Suppressor macrophage treated with lipopolysaccharide for 4 hours (primary cell): ENCODE results near the gene SIDT1.

Experiments
- DNase-seq: peaks from one replicate; pipeline ENCODE4 v3.0.0-alpha.2; 2020

The SIDT1 gene

DNA sequence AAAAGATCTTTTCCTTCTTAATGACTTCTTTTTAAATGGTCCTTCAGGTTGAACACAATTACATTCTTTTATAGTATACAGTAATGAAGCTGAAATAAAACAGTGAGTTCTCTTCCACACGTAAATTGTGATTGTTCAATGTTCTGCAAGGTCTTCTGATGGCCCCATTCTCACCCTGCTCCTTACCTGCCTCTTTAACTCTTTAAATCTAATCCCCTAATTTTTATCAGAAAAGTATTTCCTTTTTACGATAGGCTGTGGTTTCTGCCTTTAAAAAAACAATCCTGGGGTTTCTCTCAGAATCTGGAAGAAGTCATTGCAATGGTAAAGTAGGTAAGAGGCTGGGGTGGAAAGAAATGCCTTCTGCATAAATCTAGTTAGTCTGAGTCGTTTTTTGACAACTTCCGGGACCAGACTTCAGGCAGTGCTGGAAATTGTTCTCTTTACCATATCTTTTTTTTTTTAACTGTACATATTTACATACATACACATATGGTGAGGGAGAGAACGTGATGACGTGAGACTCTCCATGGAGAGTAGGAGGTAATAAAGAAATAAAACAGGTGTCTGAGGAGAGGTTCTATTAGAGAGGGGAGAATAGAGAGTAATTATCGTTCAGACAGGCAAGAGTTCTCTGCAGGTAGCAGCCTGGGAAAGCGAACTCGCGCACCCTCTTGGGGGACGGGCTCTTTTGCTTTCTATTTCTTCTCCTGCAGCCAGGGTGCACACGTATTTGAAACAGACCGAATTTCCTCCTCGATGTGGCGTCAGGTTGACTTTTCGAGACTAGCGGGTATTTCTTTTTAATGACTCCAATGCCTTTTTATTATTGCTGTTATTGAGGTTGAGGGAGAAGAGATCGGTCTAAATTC is at the start of gene SIDT1:
SIDT1 (plus strand) TSS at position 730 of the 872 bp plus-strand sequence. CDS start 467 bp downstream, outside the sequence.
- peak; percentile 27 for DNase-seq

DNA sequence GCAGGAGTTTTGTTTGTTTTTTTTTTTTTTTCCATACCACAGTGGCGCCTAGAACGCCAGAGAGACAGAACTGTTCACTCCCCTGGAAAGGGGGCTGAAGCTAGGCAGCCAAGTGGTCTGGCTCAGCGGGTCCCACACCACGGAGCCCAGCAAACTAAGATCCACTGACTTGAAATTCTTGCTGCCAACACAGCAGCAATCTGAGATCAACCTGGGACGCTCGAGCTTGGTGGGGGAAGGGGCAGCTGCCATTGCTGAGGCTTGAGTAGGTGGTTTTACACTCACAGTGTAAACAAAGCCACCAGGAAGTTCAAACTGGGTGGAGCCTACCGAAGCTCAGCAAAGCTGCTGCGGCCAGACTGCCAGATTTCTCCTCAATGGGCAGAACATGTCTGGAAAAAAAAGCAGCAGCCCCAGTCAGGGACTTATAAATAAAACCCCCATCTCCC is 47.2 kb upstream of the SIDT1 start:
- DNase-seq: no peak

DNA sequence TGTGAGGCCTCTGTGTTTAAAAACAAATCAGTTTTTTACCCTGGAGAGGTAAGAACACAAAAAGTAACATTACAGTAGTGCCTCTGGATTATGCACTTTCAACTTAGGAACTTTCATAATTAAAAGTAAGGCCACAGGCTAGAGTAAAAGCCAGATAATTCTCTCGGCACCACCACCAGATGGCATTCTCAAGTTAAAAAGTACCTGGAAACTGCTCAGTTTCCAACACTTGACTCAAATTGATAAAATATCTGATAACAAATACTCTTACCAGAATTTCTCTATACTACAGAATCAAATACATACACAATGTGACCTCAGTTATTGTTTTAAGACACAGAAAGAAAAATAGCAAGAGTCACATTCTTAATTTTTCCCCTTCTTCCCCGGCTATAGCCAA is 37.3 kb upstream of the SIDT1 start:
- DNase-seq: peak; percentile 38

DNA sequence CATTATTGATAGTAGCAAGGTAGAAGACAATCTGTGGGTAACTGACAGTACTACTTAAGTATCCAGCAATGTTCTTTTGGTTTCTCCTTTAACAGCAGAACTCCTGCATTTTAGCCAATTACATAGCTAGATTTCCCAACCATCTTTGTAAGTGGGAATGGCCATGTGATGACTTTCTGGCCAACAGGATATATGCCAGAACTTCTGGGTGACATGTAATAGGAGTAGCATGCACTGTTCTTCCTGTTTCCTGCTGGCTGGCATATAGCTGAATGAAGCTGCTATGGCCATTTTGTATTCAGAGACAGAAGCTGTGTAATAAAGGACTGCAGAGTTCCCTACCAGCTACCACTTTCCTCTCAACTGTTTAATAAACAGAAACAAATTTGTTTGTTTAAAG is 35.4 kb upstream of the SIDT1 start:
- DNase-seq: no peak

DNA sequence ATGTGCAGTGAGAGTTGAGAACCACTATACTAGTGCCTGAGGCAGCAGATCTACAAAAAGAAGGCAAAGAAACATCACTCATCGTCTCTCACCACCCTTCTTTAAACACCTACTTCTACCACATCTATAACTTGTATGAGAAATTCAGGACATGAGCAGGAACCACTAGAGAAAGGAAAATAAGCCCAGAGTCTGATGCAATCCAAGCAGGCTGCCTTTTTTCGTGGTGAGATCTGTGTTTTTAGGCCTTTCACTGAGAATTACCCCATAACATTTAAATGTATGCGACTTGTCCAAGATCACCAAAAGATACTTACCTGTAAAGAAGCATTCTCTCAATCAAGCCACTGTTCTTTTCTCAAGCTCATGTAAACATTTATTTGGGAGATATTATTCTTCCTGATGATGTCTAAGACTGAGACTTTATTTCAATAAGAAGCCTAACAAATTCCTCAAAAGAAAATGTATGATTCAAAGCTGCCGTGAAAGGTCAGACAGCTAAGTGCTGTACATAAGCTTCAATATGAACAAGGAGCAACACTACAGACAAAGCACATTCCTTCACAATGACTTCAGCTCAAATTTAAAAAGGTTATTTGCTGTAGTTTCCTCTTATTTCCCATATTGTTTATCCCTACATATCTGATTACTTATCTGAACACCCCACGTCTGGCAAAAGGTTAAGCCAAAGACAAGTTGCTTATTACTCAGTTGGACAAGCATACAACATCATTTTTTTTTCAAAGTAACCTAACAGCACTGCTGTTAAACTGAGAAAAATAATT is 33.9 kb upstream of the SIDT1 start:
- no peak for DNase-seq

DNA sequence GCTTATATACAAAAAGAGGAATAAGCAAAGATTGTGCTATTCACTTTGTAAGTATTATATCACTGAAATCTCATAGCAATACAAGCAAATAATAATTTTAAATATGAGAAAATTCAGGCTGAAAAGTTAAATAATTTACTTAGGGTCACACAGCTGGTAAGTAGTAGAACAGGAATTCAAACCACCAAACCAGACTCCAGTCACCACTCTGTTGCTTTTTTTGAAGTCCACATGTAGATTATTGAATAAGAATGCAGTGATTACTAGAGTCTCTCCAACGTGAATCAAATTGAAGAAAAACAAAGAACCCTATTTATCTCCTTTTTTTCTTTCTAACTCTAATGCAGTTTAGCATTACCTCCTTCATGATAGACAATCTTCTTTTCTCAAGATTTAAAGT is 33.3 kb upstream of the SIDT1 start:
- no peak for DNase-seq

DNA sequence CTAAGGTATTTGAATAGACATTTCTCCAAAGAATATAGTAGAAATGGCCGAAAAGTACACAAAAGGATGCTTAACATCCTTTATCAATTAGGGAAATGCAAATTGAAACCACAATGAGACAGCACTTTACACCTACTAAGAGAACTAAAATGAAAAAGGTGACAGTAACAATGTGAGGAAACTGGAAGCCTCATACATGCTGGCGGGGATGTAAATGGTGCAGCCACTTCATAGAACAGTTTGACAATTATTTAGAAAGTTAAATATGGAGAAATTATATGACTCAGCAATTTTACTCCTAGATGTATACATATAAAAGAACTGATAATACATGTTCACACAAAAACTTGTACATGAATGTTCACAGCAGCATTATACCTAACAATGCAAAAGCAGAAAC is 30.8 kb upstream of the SIDT1 start:
- DNase-seq: no peak

DNA sequence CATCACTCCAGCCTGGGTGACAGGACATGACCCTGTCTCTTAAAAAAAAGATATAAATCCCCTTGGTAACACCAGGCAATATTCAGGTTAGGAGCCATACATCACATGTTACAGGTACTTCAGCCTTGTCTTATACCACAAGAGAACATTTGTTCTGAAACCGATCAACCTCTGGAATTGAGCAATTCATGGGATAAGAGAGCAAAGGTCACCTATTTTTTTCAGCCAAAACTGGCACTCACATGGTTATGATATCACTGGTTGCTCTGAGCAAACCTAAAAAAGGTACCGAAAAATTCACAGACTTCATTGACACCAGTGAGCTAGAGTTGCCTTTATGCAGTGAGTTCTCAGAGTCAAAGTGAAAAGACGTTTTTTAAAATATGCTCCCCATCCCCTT is 26.5 kb upstream of the SIDT1 start:
- no peak for DNase-seq

DNA sequence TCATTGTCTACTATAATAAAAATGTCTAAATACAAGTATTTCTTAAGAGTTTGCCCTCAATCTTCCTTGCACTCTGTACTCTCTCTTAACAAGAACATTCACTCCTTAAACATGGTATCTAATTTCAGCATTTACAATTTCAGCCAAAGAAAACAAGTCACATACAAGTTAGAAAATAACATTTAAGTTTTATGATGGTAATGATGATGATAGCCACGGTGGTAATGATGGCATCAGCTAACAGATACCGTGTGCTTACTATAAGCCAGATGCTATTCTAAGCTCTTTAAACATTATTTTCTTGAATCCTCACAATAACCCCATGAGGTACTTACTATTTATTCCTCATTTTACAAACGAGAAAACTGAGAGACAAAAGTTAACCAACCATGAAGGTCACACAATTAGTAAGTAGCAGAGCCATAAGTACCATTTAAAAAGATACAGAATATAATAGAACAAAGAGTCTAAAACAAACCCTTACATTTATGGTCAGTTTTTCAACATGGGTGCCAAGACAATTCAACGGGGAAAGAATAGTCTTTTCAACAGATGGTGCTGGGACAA is 24.8 kb upstream of the SIDT1 start:
- DNase-seq: no peak

DNA sequence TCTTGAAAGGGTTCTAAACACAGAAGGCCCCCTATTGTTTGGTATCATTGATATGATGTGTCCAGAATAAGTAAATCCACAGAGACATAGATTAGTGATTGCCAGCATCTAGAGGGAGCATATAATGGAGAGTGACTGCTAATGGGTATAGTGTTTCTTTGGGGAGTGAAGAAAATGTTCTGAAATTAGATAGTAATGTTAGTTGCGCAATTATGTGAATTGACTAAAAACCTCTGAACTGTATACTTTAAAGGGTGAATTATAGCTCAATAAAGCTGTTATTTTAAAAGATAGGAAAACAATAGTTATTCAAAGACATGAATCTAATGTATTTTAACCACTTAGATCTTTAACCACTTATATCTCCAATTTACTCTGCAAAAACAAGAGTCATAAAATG is 23.4 kb upstream of the SIDT1 start:
- no peak for DNase-seq

DNA sequence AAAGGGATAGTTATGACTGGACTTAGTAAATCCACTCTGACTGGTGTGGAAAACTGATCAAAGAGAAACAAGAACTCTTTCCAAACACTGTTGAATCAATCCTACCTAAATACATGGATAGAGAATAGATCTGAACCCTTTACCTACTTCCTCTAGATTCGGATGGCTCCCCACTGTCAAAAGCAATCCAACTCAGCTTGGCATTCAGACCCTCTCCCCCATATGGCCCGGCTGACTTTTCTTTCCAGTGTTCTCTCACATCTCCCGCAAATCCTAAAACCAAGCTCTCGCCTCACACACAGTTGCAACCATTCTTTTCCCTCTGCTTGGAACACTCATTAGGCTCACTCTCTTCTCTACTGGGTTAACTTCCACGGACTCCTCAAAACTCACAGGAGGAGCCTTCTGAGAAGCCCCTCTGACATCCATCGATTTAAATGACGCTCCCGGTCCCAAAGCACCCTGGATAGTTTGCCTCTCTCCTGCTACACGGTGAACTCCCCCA is 18.0 kb upstream of the SIDT1 start:
- no peak for DNase-seq

DNA sequence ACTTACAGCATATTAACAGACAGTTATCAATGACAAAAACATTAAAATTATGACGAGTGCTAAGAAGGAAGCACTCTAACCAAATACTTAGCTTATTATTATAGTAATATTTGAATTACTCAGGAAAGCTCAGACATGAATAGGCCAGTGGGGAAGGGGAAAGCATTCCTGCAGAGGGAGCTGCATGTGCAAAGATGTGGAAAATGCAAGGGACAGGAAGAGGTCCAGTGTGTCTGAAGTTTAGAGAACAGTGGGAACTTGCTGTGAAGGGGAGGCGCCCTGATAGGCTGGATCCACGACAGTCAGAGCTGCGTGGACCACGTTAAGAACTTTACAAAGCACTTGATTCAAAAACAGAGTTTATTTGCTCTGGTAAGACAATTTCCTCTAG is 16.2 kb upstream of the SIDT1 start:
- no peak for DNase-seq

DNA sequence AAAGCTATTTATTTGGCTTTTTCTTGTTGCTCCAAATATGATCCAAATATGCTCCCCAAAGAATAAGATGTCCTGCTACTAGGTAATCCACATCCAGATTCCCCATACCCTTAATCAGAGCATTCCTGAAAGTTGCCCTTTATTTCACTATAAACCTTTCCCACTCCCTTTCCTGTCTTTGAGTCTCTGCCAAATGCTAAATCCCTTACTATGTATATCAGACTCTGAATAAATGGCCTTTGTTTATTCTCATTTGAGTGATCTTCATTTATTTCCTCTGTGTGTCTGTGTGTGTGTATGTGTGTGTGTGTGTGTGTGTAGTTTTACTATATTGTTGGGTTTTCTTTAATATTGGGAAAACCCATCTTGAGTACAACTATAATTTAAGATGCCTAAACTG is 10.4 kb upstream of the SIDT1 start:
- DNase-seq: no peak

DNA sequence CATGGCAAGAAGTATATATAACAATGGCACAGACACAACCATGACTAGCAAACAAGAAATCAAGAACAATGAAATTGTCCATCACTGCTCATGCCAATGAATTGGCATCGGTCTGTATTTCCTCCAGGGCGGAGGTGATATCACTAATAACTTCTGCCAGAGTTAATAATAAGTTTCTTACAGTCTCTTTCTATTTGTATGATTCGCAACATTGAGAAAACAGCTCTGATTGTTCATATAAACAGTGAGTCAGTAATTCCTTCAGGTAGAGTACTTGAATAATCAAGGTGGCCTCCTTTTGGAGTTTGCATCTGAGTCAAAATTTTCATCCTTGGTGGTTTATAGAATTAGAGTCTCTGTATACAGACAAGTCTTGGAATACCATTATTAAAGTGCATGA is 9.1 kb upstream of the SIDT1 start:
- no peak for DNase-seq

DNA sequence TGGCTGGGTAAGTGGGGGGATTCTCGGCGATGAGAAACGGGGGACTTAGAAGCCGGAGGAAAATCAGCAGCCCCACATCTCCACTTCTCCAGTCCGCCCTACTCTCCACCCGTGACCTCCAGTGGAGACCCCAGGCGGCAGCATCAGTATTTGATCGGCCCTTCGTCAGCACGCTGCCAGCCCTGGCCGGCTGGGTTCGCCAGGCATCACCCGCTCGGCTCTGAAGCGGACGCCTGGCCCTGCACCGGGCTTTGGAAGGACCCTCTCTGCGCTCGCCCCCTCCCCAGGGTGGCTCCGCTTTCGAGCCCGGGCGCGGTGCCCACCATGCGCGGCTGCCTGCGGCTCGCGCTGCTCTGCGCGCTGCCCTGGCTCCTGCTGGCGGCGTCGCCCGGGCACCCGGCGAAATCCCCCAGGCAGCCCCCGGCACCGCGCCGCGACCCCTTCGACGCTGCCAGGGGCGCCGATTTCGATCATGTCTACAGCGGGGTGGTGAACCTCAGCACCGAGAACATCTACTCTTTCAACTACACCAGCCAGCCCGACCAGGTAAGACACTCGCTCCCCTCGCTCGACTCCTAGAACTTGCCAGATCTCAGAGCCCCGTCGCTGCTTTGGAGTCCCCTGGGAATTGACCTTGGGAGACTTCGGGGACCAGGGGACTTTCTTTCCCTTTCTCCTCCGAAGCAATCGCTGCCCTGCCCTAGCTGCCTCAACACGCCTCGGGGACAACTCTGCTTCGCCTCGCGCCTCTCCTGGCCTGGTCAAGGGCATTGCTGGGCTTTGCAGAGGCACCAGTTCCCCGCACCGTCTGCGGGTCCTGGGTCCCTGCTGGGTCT is 561 bp downstream of the SIDT1 start:
- no peak for DNase-seq

DNA sequence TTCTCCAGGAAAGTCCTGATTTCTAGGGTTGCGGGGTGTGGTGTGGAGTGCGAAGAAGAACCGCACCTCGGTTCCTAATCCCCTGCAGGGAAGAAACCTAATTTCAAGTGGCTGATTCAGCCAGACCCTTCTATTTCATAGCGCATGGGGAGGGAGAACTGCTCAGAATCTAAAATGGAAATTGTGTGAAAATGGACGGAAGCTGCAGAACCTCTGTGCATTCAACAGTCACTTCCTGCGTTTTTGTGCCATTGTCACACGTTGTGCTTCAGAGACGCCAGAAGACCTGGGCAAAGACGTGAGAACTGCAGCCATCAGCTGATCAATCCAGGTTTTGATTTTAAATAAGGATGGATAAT is 1.2 kb downstream of the SIDT1 start:
- DNase-seq: no peak

DNA sequence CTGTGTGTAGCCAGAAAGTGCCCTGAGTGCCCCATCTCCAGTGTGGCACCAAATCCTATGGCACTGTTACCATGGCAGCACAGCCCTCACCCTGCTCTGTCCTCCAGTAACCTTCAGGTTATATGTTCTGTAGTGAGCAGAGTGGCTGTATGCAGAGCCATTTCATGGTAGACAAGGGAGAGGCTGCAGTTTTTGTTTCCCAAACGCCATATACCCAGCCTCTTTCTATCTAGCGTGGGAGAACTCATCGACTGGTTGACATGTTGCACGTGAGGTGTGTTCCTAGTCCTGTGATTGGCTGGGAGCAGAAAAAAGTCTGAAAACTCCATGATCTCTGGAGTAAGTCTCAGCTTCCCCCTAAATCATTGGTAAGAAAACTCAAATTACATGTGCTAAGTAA is 2.0 kb downstream of the SIDT1 start:
- no peak for DNase-seq

DNA sequence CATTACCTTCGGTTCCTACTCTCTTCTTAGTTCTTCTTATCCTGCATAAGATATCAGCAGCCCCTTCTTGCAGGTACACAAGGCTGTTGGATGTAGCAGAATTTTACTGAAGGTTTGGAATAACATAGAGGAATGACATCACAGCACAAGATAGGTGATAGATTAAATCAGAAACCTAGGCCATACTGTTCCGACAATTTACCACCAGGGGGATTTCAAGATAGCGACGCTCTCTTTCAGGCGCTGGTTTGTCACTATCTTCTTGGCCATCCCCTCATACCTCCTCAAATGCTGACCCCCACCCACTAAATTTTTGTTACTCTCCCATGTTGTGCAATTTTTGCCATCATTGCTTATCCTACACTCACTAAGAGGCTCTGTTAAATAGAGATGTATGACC is 3.5 kb downstream of the SIDT1 start:
- DNase-seq: no peak

DNA sequence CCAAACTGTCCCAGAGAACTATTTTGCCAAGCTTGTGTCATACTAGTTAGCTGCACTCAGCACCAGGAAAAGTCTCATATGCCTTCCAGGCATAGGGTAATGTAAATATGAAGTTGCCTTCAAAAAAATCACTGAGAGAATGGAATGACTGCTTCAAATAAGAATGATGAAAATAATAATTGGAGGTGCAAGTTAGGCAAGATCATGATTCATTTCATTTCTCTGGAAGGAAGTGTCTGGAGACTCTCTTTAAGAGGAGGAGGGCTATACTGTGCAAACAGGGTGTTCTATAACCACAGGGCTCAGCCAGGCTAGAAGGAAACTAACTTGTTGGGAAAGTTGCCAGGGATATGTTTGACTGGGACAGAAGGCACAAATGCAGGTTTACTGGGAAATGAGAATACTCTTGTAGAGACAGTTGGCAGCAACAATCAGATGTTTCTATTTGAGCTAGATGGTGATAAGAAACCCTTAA is 4.3 kb downstream of the SIDT1 start:
- peak; percentile 16 for DNase-seq

DNA sequence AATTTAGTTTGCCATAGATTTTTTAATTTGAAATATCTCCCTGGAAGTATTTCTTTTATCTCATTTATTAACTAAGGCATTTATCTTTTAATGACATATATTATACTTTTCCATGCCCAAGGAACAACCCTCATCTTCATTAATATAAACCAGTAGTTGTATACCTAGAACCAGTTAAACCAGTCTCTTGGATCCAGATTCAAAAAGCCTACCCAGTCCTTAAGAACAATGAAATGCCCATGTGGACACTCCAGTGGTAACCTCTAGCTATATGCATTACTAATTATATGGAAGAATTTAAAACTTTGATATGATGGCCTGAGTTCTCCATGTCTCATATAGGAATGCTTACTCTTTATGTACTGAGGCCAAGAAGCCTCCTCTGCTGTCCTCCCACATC is 4.8 kb downstream of the SIDT1 start:
- DNase-seq: no peak

DNA sequence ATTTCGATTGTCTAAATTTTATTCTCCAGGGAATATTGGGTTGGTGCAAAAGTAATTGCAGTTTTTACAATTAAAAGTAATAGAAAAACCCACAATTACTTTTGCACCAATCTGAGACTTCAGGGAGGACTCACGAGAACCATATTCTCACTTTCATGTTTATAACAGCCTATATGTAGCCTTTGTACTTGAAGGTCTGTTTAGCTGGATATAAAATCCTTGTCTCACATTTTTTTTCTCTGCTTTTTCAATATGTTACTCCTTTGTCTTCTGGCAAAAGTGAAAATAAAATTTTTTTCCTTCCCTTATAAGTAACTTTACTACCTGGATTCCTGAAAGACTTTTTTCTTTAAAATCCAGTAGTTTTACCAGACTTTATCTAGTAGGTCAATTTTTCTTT is 9.2 kb downstream of the SIDT1 start:
- DNase-seq: no peak

DNA sequence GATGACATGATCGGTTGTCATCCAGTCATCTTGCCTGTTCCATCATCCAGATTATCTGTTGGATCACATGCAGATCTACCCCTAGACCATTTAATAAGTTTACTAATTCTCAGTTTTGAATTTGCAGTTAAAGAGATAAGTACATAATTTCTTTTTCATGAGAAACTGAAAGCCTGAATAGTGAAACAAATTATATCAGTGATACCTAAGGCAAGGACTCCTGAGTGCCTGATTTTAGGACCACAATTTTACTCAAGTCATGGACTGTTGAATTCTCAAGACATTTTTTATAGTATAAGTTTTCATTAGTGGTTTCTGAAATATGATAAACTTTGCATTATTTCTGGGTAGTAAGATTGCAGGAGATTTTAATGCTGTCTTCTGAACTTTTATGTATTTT is 13.2 kb downstream of the SIDT1 start:
- DNase-seq: no peak

DNA sequence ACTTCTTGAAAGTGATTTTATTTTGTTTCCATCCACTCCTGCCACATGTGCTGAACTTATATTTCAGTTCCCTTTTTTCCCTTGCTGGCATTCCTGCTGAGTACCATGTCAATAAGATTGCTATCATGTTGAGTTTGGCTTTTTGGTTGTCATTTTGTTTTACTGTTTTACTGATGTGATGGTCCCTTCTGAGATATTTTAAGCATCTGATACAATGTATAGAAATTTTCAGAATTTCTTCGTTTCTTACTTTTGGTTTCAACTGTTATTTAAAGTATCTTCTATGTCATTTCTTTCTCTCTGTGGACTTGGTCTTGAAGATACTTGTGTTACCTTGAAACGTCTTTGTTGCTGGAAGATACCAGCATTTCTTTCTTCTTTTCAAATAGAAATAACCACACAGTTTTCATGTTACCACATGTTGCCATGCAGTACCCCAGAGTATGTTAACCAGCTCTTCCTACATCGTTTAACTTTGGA is 14.1 kb downstream of the SIDT1 start:
- no peak for DNase-seq
